Measurements from ENCODE around the gene RCBTB1.
A peak's percentile ranks its signal among the peaks of the same experiment; 100 is the strongest.
"Not testable (repeated sequence)": the region's sequence is repeated elsewhere in the genome, so short reads cannot be mapped to it uniquely, and the experiment has no call there.

The RCBTB1 gene

GRCh38 chr13:49512578-49512977 is 72.8 kb downstream of the RCBTB1 start:
- no peak for DNase-seq (ENCODE audit: low read depth)
- no peak for TF ChIP-seq CTCF (conservative IDR thresholded peaks at IDR 0.05; ENCODE audit: low read depth, low read length)
- H3K4me3 ChIP-seq (ENCODE audit: low read length), result no peak overlapping the region

- no peak for TF ChIP-seq CTCF (conservative IDR thresholded peaks at IDR 0.05; ENCODE audit: low read depth, low read length)
- DNase-seq (ENCODE audit: low read depth), result no peak
These were observed 81.4 kb downstream of the RCBTB1 start for GRCh38 chr13:49503951-49504350.

GRCh38 chr13:49502954-49503353 is 82.4 kb downstream of the RCBTB1 start:
- peak; percentile 64 for DNase-seq (ENCODE audit: low read depth)
- no peak overlapping the region for H3K4me3 ChIP-seq (ENCODE audit: low read length)
- no peak for TF ChIP-seq CTCF (conservative IDR thresholded peaks at IDR 0.05; ENCODE audit: low read depth, low read length)

More at GRCh38 chr13:49503951-49504350, 81.4 kb downstream of the RCBTB1 start:
- H3K4me3 ChIP-seq (ENCODE audit: low read length), result no peak overlapping the region

GRCh38 chr13:49499889-49500660 is 85.3 kb downstream of the RCBTB1 start:
- H3K4me3 ChIP-seq (ENCODE audit: low read length), result no peak overlapping the region
- TF ChIP-seq CTCF (conservative IDR thresholded peaks at IDR 0.05; ENCODE audit: low read depth, low read length), result no peak
- peak; percentile 53 for DNase-seq (ENCODE audit: low read depth)

GRCh38 chr13:49498206-49498605 is 87.2 kb downstream of the RCBTB1 start:
- TF ChIP-seq CTCF (conservative IDR thresholded peaks at IDR 0.05; ENCODE audit: low read depth, low read length), result no peak
- no peak overlapping the region for H3K4me3 ChIP-seq (ENCODE audit: low read length)
- no peak for DNase-seq (ENCODE audit: low read depth)

GRCh38 chr13:49497272-49497671 is 88.1 kb downstream of the RCBTB1 start:
- no peak for TF ChIP-seq CTCF (conservative IDR thresholded peaks at IDR 0.05; ENCODE audit: low read depth, low read length)
- no peak for DNase-seq (ENCODE audit: low read depth)
- H3K4me3 ChIP-seq (ENCODE audit: low read length), result no peak overlapping the region

GRCh38 chr13:49496837-49497236 is 88.5 kb downstream of the RCBTB1 start:
- not testable (repeated sequence) for H3K4me3 ChIP-seq (ENCODE audit: low read length); DNase-seq (ENCODE audit: low read depth)

Measured in retinal pigment epithelial cell (primary cell).